GM19025 (cell line): ENCODE data around the gene CLSTN2.

Experiments used
- ATAC-seq: cut with Tn5 transposase; IDR thresholded peaks from one replicate; pipeline ENCODE4 v1.9.1; 2021; ENCODE audit warnings: mild to moderate bottlenecking, low read depth, moderate library complexity; ENCODE audit not compliant: unreplicated experiment

CLSTN2 gene

DNA sequence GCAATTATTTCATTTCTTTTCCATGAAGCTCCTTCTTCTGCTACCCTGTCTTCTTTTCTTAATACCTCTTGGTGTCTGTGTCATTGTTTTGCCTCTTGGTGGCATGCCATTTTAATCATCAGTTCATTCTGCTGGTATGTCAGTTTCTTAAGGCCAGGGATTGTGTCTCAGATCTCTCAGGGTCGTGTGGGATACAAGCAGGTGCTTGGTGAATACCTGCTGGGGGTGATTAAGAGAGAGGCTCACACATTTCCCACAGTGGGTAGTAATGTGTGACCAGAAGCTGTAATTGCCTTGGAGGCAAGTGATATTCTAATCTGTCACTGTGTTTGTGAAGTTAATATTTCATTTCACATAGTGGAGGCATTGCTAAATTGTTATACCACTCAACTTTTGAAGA is 381.5 kb downstream of the CLSTN2 start:
- ATAC-seq, result no peak

DNA sequence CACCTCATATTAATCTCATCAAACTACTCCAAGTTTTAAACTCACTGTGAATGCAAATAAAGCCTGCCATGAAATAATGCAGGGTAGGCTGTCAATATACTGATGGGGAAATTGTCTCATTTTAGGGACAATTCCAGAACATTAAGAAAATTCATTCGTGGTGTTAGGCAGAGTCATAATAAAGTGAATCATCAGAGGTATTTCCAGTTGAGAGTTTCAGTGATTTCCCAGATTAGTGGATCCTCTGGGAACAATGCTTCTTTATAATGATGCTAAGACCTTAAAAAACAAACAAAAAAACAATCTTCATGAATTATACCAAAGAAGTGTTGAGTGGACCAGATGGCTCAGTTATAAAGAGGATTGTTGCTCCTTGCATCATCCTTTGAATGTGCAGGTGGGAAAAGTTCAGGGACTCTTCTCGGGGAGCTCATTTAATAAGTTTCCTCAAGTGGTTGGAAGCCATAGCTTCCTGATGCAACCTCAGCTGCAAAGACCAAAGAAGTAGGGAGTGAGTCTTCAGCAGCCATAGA is 381.9 kb downstream of the CLSTN2 start:
- ATAC-seq, result no peak

DNA sequence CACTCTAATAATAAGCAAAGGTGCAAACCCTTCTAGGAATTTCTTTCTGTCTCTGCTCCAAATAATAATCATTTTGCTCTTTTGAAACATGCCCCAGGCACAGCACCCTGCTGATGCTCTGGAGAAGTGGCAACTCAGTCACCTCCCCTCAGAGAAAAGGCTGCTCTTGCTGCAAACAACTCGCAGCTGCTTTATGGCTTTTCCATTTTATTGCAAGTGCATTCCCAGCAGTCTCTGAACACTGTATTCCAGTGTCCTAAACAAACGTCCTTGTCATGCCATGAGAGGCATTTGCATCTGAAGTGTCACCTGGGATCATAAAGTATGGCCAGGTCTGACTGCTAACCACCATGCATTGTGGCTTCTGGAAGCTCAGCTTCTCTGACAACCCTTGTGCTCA is 384.8 kb downstream of the CLSTN2 start:
- no peak for ATAC-seq

DNA sequence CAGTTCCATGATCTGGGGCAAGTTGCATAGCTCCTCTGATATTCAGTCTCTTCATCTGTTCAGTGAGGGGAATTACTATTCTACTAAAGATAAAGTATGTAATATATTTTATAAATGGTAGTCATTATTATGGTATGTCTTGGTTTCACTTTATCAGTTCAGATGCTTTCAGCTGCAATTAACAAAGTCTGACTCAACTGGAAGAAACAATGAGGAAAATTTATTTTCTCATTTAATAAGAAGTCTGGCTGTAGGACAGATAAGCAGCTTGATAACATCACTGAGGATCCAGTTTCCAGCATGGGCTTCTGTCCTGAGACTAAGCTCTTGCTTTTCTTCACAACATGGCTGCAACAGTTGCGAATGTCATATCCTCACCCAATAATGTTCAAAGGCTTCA is 388.6 kb downstream of the CLSTN2 start:
- no peak for ATAC-seq

DNA sequence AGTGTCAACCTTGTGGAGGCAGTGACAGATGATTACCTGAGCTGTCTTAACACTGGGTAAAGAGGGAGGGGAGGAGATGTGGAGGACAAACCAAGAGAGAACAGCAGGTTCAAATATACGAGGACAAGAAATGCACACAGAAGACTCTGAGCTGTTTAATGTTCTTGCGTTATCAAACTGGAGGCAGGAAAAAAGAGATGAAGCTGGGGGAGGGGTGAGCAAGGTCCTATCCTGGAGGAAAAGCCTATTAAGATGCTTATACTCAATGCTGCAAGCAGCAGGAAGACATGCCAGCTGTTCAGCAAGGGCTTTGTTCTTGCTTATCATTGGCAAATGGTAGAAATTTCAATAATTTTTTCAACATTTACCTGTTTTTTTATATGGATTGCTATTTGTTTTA is 397.1 kb downstream of the CLSTN2 start:
- no peak for ATAC-seq

DNA sequence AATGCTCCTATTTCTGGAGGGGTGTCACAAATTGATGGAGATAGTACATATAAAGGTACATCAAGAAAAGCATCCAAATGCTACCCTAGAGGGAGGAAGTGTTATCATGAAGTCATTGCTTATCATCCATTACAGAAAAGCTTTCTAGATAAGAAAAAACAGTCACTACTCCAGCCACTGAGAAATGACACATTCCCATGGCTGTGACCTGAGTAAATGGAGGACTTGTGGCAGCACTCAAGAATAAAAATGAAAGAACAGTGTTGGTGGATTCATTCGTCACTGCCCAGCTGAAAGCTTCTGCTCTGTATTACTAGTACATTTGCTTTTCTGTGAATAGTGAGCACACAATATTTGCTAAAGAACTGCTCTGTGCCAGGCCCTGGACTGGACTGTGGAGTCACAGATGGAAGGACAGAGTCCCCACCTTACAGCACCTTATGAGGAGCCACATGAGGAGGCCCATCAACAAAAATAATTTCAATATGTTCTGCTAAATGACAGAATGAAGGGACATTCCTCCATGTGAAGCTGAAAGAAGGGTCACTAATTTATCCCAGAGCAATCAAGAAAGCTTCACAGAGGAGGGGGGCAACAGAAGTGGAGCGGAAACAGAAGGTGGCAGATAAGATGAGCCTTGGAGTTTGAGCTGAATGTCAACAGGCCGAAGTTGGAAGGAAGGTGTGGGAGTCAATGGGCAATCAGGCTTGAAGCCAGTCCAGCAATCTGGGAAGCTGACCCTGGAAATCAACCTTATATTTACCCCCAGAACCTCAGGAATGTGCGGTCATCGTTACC is 399.3 kb downstream of the CLSTN2 start:
- ATAC-seq, result no peak

DNA sequence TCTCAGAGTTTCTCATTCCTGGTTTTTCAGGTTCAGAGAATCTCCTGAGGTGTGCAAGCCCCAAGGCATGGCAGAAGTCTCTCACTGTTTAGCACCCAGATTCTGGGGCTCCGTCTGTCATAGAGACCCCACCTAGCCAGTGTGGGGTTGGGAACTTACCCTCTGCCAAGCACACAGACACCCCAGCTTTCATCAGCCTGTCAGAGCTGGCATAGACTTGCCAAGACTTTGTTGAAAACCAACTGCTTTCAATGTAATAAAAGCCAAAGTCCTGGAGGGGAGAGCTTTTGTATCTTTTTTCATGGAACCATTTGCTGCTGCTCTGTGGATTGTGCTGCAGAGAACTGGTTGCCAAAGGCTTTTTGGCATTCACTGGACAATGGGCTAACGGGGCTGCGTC is 401.5 kb downstream of the CLSTN2 start:
- ATAC-seq, result no peak

DNA sequence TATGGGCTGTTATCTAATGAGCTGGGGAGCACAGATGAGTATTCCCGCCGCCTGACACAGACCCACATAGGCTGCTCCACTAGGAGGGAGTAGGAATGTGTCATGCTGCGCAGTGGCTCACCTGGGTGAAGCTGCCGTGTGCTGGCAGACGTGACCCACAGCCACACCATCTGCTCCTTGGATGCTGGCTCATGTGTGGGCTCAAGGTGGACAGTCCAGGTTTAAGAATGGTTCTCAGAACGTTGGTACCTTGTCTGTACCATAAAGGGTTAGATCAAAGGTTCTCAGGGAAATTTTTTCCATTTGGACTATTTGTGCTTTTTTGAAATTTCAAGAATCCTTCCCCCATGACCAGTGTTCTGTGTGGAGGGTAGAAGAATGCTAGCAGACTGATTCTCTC is 403.9 kb downstream of the CLSTN2 start:
- no peak for ATAC-seq

DNA sequence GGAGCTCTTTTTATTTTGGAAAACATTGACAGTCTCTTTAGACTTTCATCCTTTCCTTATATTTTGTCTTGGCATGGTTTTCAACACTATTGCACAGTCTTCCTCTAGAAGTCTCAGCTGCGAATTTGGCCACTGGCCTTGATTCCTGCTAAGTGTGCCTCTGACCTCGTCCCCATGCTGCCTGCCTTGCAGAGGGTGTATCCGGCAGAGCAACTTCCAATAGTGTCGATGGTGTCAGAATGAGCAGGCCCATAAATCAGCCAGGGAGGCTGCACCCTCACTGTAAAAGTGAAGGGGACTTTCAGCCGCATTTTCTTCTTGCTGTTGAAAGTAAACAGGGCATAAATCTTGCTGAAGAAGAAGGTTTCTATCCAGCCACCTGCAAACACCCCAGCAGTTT is 406.2 kb downstream of the CLSTN2 start:
- ATAC-seq, result no peak

DNA sequence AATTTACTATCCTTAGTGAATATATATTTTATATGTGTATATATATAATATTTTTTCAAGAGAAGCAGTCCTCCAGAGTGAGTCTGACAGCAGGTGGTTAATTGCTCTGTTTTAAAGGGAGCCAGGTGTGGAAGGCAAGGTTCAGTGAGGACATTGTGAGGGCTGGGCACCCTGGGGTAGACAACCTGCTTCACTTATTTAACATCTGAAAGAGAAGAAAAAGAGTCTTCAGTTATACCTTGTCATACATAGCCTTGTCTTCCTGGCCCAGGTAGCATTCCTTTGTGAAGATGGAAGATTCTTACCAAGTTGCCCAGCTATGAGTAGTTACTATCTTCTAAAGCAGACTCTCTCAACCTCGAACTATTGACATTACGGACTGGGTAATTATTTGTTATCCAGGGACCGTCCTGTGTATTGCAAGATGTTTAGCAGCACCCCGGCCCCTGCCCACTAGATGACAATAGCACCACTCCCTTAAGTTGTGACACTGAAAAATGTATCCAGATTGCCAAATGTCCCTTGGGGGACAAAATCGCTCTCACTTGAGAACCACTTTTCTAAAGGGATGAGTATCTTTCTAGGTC is 406.9 kb downstream of the CLSTN2 start:
- ATAC-seq, result no peak

DNA sequence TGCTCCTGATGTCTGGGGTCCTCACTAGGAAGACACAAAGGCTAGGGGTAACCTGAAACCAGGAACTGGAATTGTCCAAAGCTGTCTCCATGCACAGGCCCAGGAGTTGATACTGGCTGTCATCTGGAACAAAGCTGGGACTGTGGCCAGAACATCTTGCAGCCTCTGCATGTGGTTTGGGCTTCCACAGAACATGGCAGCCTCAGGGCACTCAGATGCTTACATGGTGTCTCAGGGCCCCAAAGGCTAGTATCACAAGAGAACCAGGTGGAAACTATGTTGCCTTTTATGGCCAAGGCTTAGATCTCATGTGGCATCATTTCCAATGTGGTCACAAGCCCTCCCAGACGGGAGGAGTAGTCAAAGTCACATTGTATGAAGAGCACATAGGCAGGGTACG is 407.7 kb downstream of the CLSTN2 start:
- no peak for ATAC-seq

DNA sequence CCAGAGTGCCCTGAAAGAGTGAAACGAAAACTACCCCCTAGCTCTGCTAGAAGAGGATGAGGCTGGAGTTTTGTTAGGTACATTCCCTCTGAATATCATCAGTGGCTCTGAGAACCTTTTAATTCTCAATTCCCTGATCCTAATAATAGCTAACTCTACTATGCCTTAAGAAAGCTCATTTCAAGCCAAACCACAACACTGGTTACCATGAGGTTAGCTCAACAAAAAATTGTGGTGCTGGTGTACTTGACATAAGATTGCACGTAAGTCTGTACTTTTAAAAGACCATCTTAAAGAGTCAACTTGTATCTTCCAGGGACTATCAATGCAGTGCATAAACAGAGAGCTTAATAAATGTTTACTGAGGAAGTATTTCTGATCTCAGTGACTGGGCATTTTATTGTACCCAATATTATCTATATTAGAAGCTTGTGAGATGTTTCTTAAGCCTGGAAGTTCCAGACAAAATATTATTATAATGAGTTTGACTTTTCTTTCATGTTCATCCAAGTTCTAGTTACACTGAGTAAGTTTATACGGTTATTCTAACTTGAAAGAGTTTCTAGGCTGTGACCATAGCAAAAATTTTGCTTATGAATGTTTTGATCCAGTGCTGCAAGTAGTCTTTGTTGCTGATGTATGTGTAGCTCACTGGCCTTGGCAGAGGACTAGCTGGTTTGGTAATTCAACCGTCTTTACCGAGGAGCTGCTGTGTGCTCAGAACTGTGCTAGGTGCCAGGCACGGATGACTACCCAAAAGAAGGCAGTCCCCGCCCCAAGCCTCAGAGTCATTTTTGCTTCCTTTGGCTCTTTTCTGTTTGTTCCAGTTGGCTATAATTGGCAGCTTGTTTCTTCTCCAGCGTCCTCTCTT is 408.5 kb downstream of the CLSTN2 start:
- ATAC-seq, result no peak

DNA sequence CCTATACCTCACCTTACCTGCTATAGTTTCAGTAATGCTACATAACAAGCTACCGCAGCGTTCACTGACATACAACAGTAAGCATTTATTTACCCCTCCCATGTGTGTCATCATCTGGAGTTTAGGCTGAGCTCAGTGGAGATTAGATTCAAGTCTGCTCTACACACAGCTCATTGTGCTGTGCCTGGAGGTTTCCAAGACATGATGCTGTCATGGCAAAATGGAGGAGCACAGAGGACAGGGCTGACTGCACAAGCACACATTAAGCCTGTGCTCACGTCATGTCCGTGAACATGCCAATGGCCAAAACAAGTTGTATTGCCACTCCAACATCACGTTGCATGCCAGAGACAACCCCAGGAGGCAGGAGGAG is 409.1 kb downstream of the CLSTN2 start:
- no peak for ATAC-seq

DNA sequence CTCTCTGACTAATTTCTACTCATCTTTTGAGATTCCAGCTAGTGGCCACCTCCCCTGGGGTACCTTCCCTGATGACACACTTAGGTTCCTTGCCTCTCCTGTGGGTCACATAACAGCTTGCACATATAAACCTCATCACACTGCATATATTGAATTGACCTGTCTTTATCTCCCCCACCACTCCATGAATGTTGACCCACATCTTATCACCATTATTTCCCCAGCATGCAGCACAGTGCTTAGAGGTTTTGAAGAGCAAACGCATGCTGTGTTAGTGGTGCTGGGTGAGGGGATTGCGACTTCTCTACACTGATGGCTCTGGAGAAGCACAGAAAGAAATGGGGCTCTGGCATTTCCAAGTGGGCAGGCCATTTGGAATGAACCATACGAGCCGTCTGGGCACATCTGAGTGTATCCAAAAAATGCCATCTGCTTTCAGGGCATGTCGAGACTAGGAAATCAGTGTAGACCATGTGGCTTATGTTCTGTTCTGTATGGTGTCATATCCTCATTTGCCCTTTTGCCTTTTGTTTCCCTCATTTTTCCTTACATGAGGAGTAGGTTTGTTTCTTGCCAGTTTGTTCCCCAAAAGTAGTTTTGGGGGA is 409.7 kb downstream of the CLSTN2 start:
- ATAC-seq, result no peak

DNA sequence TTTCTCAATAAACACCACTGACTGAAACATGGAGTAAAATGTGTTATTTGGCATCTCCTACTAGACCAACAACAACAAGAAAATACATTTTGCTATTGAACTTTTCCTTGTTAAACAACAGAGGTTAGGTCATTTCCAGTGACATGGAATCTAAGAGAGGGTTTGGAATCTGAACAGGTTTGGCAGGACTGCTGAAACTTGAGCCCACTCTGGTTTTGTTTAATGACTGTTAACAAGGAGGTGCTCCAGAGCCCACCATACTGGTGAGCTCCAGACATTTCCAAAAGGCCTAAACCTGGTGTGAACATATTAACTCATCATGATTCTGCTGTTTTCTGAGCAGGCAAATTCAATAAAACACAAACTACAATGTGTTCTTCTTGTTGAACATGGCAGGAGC is 412.2 kb downstream of the CLSTN2 start:
- ATAC-seq, result no peak

DNA sequence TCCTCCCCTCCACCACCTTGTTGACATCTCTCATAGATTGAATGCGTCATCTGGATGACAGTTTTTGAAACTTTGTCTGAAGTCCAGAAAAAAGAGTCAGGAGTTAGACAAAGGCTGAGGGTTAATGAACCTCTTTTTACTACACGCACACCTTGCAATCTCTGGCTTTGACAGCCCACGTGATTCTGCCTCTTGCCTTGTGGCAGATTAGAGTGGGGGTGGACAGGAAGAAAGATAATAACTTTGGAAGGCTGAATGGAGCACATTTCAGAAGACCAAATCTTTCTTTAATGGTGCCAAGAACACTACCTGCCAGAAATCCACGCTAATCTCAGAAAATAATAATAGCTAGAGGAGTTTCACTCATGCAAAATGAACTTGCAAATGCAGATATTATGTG is 415.0 kb downstream of the CLSTN2 start:
- no peak for ATAC-seq

DNA sequence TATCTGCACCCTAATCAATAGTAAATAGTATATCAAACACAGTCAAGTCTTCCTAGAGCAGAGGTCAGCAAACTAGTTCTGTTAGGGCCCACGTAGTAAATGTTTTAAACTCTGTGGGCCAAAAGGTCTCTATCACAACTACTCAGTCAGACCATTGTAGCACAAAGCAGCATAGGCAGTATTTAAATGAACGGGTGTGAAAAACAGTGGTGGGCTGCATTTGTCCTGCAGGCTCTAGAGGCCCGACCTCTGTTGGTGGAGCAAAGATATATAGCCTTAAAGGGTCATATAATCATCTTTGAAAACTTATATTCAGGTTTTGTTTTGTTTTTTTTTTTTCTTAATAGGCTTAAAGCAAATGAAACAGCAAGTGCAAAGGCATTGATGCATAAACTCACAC is 416.5 kb downstream of the CLSTN2 start:
- ATAC-seq, result no peak

DNA sequence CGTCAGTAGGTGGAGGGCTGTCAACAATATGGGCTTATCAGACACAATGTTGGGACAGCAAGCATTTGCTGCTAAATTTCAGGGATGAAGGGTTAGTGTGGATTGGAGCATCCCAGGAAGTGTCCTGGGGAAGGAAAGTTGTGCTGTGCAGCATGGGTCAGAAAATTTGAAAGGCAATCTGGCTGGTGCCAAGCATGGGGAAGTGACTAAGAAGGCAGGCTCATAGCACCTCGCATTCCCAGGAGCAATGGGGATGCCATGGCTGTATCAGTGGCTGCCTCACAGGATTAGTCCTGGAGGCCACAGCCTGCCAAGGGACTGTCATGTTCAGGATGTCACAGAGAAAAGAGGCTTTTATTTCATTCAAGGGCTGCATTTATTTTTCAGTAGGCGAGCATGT is 420.5 kb downstream of the CLSTN2 start:
- no peak for ATAC-seq

DNA sequence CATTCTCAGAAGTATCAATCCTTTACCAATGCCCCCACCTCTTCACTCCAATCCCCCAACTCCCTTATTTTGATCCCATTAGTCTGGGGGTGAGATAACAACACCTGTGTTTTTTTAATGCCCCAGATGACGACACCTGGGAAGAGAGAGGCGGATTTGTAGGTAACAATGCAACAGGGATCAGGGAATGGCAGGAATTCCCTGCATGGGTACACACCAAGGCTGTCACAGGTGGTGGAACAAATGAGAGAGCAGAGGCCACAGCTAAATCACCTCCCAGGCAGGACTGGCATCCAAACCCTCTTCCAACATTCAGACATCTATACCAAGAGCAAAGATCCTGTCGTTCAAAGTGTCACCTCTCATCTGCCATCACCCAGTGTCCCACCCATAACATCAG is 423.7 kb downstream of the CLSTN2 start:
- no peak for ATAC-seq

DNA sequence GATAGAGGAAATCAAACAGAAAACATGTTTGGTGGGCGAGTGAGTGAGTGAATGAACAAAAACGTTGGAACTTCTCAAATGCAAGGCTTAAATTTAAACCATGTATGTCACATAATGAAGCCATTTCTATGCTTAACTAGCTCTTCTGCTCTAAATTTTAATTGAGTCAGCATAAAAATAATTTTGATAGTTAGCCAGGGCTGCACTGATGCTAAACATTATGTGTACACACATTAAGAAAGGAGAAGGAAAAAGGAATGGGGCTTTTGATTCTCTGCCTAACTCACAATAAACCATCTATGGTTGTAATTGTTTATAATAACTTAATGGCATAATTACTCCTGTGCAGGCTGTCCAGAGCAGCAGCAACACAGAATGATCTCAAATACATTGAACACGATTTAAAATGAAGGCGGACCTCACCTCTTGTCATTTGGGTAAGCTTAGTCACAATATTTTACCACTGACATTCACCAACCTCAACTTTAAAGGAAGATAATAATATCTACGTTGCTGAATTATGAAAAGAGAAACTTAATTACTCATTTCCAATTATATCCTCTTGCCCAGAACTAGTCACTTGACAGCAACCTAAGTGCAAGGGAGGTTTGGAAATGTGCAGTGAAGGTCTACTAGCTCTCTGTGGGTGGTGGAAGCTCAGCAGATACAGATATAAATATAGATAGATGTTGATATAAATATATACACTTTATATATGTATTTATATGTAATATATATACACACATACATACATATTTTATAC is 424.4 kb downstream of the CLSTN2 start:
- no peak for ATAC-seq
